GM18858 (cell line): ENCODE measurements around the gene PLAGL2.
"Not testable (repeated sequence)": the region's sequence is repeated elsewhere in the genome, so short reads cannot be mapped to it uniquely, and the experiment has no call there.

ENCODE experiments used
- ATAC-seq: cut with Tn5 transposase; IDR thresholded peaks from one replicate; pipeline ENCODE4 v1.9.1; 2021; ENCODE audit not compliant: unreplicated experiment

Gene PLAGL2

DNA sequence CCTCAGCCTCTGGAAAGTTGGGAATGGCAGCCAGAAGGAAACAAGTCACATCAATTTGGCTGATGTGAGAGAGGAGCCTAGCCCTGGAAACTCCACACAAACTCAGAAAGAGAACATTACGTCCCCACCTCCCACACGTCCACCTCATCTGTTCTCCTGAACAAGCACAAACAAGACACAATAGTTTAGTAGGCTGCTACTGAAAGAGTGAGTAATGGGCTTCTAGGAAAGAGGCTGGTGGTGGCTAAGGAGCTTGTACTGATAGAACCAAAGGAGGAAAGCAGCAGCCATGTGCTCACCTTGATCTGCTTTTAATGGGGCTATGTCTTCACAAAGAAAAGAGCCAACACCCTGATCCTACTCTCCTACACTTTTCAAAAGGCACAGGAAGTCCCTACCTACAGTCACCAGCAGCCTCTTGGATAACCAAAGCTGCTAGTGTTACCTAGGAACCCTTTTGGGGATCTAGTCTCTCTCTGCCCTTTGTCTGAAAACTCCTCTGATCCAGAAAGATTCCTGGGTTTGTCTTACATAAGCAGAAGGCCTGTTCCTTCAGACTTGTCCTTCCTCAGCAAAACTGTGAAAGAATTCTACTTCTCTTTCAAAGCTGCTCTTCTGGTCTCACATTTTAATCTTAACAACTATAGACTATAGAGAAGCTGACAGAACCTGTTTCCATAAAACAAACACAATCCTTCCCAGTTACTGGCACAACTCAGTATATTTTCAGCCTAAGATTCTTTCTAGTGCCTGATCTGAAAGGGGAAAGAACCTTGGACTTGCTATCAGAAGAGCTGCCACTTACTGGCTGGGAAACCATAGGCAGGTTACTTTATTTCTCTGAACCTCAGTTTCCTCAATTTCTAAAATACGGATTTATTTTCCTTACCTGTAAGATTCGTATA lies 3.1 kb downstream of the PLAGL2 start:
- no peak for ATAC-seq

DNA sequence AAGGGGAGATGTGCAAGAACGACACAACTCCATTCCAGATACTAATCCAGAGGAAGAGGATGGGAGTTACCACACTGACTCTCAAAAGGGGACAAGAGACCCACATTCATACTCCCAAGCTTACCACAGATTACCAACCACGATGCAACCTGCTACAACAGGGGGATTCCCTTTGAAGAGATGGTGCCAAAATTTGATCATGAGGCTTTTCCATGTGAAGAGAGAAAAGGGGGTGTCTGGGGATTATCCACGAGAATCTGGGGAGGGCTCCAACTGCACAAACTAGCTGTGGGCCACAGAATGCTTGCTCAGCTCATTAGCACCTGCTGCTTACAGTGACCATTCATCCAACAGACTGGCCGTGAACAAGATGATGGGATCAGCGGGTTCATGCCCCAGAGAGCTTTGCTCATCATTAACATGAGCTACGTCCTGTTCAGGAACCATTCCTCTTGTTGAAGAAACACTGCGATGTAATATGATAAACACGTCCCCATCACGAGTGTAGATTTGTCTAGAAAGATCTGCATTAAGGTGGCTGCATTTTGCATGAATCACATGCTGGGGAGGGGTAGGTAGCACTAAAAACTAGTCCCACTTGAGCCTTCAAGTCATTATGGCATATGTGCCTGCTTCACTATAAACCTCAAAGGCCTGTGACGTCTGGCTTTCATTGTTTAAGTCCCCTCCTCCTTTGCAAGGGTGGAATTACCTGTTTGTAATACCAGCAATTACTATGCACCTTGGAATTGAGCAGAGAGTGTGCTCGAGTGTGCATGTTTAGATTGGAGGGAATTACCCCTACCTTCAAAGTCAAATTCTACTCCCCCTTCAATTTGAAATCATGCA lies 4.0 kb downstream of the PLAGL2 start:
- no peak for ATAC-seq

DNA sequence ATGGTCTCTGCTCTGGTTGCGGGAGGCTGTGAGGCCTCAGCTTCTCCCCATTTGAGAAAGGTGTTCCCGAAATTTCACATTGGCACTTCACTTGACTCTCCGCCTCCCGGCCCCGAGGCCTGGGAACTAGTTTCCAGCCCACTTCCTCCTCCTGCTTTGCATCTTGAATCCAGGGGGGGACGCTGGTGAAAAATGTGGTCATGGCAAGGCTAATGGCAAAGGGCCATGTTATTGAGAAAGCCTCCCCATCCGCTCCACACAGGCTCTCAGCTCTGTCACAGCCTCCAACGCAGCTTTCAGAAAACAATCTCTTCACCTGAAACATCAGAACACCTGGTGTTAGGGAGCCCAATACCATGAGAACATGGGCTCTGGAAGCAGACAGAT lies 5.6 kb downstream of the PLAGL2 start:
- ATAC-seq, result no peak

DNA sequence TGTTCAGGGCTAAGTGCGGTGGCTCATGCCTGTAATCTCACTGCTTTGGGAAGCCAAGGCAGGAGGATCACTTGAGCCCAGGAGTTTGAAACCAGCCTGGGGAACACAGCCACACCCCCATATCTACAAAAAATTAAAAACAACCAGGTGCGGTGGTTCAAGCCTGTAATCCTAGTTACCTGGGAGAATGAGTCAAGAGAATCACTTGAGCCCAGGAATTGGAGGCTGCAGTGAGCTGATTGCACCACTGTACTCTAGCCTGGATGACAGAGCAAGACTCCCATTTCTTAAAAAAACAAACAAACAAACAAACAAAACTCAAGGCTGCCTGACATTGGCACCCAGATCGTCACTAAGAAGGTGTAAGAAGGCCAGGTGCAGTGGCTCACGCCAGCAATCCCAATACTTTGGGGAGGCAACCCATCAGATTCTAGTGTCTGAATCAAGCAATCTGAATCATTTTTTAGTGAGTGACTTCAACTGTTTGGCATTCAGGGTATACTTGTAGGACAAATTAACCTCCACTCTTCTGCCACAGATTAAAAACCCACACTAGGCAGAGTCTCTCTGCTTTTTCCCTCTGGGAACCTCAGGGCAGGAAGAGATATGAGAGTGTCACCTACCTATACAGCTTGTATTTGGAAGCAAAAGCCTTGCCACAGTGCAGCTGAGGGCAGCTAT lies 6.1 kb downstream of the PLAGL2 start:
- ATAC-seq, result no peak

DNA sequence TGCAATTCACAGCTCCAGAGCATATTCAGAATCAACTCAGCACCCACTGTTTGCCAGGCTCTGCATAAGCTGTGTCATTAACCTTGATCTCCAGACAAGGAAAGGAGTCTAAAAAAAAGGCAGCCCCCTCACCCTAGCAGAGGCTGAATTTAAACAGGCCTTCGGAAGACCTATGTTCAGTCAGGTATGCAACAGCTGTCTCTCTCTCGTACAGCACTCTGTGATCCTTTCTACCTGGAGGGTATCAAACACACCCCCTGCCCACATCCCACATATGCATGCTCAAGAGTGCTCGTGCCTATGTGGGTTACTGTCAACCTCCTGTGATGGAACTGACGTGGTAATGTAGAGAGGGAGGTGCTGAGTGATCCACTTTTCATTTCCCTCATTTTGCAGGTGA lies 8.5 kb downstream of the PLAGL2 start:
- ATAC-seq, result no peak

DNA sequence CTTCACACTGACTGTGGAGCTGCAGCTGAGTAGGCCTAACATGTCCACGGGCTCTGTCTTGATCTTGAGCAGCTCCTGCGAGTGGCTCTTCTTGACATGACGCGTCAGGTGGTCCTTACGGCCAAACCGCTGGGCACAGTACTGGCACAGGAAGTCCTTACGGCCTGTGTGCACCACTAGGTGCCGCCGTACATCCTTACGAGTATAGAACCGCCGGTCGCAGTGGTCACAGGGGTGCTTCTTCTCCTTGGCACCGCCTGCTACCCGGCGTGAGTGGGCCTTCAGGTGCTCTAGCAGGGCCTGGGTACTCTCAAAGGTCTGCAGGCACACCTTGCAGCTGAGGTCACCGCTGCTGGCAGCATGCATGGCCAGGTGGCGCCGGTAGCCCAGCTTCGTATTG lies 10.4 kb downstream of the PLAGL2 start:
- not testable (repeated sequence) for ATAC-seq

DNA sequence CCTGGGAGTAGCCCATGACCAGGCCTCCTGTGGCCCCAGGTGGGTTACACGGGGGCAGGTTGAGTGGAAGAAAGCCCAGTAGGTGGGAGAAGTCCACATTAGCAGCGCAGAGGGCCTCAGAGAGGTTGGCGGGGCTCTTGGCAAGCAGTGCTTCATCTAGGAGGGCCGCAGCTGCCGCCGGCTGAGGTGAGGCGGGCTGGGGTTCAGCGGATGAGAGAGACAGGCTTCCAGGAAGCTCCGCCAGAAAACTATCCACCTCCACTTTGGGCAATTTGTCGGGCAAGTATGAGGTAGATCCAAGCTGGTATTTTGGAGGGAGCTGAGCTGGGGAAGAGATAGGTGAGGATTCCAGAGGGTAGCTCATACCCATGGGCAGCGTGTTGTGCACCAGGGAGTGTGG lies 10.9 kb downstream of the PLAGL2 start:
- ATAC-seq, result not testable (repeated sequence)

DNA sequence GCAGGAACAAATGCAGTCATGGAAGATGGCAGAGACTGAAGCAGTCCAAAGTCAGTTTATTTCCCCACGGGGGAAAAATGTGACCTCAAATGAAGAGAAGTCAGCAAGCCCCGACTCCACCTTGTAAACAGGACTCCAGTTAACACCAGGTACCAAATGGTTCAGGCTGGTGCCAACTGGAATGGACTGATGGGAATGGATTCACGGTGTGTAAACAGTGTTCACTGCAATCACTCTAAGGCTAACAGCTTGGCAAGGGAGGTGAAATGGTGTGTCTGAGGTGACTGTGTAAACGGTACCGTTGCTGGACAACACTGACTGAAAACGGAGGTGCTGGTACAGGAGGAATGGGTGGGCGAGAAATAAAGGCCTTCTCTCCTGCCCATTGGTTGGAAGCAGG lies 12.0 kb downstream of the PLAGL2 start:
- ATAC-seq, result no peak

DNA sequence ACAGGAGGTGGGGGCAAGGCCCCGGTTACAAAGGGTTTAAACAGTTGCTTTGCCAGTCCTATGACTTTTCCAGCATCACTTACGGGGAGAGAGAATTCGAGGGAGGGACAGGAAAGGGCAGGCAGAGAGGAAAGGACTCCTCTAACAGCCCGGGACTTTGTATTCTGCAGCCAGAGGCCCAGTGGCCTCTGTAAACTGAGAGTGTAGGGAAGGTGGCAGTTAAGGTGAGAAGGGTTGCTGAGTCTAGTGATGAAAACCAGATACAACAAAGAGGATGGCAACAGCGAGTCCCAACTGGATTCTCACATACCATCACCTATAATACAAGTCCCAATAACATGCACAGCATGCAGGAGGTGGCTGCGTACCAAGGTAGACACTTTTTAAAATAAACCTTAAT lies 13.5 kb downstream of the PLAGL2 start:
- no peak for ATAC-seq

DNA sequence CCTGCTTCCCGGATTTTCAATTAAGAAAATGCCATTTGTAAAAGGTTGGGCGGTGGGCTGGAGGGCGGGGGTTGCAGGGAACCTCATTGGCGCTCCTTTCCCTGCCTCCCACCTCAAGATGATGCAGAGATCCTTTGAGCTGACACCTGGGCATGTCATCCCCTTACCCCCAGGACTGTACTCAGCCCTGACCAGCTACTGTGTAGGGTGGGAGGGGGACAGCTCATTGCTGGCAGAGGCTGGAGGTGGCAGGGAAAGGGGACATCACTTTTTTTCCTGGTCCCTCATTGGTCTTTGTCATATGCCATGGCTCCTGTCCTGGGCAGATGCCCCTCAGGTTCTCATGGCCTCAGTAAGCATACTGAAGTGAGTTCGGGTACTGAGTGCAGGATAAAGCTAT lies 14.2 kb downstream of the PLAGL2 start:
- not testable (repeated sequence) for ATAC-seq

DNA sequence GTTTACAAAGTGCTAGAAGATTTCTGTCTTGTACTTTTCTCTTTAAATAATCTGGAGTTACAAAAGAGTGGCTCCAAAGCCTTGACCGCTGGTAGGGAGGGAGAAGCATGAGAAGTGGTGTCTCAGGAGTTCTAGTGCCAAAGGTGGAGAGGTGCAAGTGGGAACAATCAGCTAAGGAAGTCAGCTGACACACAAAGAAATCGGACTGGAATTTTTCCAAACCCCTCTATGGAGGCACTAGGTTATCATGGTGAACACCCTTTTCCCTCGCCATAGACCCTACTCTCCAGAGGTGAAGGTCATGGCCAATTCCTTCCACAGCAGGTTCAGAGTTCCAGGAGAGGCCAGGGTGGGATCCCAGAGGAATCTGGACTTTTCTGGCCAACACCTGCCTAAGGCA lies 14.8 kb downstream of the PLAGL2 start:
- no peak for ATAC-seq

DNA sequence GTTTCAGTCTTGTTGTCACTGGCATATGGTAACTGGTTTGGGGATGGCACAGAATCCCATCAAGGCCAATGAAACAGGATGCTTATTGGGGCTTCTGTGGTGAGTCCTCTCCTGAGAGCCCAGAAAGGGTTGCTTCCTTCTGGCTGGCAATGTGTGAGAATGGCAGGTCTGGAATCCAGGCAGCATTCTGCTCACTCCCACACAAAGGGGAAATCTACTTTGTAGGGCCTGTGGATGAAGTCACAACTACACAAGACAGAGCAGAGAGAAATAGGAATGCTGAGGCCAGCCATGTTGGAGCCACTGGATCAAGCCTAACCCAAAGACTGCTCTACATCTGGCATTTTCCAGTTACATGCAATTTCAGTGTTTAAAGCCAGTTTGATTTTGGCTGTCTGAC lies 15.7 kb downstream of the PLAGL2 start:
- no peak for ATAC-seq

DNA sequence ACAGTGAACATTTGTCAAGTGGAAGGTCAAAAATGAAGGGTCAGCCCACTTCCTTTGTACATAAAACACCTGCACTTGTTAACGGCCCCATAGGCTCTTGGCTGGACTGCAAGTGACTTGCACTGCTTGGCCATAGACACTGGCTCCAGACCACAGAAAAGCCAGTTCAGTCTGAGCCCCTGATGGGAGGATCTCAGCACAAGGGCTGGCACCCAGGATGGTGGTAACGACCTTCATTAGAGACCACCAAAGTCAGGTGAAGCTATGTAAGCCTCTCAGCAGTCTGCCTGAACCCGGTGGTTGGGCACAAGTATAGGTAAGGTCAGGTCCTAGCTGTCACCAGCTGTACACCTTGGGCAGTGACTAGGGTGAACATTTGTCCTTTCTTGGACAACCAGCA lies 16.1 kb downstream of the PLAGL2 start:
- no peak for ATAC-seq

DNA sequence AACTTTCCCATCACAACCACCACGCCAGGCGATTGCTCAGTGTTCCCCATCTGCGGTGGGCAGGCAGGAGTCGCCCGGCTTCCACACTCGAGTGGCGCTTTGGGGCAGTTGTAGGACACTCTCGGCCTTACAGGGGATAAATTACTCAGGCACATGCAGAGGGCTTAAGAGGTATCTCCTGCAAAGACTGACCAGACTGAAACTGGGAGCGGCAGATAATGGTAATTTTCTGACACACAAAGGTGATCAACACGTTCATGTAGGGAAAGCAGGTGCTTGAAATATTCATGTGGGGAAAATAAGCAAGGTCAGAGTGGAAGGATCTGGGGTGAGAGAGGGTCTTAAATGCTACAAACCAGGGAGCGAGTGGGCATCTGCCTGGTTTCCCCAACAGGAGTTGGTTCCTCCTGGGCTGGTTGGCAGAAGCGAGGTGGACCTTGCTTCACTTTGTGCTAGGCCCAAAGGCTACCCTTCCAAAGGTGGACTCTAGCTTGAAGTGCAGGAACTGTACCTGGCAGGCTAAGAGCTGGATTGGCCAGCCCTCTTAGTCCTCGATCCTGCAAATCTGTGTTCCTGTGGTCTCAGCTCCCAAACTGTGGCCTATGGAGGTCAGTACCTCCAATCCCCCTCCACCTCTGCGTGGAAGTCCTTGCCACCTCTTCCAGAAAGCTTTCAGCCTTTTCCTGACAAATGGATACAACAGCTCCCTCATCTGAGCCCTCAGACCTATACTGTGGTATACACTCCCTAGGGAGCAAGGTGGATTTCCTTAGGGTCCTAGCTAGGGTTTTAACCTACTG lies 16.7 kb downstream of the PLAGL2 start:
- ATAC-seq, result no peak

DNA sequence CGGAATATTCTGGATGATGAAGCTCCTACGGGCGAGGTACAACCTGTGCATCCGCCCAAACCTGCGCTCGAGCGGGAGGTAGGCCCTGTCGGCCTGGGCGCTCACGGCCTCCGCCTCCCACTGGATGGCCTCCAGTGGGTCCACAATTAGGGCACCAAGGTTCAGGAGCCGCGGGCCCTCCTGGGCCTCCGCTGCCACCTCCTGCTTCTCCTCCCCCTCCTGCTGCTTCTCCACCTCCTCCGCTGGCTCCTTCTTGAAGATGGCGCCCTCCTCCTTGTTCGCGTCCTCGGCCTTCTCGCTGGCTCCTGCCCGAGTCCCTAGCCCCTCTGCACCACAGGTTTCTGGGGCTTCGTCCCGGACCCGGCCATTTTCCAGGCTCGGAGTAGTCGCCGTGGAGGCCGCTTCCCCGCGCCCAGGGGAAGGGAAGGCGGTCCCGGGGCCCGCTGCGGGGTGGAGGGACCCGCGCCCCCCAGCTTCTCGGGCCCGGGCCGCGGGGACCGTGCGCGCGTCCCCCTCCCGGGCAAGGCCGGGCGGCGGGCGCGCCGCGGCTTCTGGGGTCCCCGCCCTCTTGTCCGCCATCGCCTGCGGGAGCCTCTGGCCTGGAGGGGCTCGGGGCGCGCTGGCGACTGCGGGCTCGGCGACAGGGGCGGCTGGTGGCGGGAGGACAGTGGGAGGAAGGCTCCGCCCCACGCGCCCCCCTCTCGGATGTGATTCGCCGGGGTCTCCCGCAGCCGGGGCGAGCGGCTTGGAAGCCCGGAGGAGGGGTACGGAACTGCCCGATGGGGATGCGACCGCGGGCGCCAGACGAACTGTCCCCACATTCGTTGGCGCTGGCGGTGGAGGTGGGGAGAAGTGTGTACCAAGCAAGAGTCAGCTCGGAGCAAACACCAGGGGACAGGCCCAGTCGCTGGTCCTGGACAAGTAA lies 17.6 kb downstream of the PLAGL2 start:
- ATAC-seq, result no peak

DNA sequence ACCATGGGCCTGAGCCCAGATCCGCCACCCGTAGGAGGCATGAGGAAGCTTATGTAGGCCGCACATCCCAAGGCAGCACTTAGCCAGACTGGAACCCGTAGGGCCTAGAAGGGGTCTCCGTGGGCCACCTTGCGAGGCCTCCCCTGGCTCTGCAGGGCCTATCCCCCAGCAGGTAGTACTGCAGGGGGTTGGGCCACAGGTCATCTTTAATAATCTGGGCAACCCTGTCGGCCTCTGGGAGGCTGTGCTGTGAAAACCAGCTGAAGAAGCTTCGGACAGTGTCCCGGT lies 18.5 kb downstream of the PLAGL2 start:
- no peak for ATAC-seq

DNA sequence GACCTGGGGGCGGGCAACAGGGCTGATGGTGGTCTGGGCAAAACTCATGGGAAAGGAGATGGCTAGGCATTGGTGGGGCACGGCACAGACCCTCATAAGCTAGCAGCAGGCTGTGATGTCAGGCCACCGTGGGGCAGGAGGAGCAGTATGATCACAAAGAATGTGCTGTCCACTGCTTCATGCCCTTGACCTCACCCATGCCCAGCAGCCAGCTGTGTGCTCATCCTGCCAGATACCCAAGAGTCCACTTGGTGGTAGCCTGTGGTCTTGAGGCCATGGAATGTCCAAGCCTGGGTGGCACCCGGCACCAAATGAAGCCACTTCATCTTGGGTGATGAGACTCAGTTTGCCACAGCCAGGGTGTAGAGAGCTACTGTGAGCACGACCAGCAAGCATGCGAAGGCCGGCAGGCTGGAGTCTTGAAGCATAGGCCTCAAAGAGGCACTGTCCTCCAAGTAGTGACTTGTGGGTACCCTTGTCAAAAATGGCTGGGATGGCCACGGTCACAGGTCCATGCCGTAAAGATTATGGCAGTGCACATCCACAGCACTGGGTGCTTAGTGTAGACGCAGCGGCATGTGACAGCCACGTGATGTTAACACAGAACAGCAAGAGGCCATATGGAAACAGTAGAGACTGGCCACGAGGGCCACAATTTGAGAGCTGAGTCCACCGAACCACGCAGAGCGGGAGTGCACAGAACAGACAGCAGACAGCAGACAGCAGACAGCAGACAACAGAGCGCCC lies 19.0 kb downstream of the PLAGL2 start:
- ATAC-seq, result no peak

DNA sequence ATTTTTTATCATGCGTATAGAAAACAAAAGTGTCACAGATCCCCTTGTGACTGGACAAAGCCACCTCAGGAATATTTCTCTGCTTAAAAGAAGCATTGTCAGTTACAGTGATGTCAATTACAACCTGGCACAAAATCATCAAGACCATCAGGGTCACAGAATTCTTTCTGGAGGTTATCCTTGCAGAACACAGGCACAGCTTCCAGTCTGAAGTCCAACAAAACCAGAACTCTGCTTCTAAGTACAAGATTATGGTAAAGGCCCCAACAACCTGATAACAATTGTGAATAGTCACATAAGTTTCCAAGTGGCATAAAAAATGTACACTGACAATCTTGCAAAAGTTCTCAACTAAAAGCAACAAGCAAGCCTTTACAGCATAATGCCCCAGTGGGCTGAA lies 21.0 kb downstream of the PLAGL2 start:
- no peak for ATAC-seq

DNA sequence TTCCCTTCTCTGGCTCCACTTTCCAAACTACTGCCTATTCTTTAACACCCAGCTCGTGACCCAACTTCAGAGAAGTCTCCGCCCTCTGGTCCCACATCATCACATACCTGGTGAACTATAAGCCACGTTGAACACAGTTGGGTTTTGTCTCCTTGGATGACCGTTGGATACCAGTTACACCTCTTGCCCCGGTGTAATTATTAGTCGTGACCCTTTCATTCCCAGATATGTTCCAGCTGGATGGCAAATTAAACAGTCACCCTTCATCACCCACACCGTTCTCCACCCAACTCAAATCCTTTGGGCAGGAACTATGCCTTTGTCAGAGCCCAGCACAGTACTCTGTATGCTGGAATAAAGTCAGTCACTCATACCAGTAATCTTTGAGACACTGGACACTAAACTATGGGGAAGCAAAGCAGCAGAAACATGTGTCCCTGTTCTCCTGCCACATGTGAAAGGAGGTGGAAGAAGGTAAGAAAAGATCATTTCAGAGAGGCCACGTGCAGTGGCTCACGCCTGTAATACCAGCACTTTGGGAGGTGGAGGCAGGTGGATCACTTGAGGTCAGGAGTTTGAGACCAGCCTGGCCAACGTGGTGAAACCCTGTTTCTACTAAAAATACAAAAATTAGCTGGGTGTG lies 22.5 kb downstream of the PLAGL2 start:
- no peak for ATAC-seq
